Measurements from ENCODE around the gene COL27A1.

DNA sequence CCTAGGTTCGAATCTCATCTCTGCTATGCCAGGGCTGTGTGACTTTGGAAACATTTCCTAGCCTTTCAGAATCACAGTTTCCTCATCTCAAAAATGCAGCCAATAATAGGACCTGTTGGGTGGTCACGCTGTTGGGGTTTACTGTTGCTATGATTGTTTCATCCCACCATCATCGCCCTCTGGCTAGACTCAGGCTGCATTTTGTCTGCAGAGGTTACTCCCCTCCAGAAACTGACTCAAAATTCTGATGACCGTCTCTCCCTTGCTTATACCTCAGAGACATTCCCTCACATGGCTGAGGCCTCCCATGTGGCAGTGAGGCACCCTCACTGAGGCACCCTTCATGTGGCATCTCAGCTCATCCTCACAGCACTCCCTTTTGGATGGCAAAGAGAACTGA, 61.6 kb downstream of the COL27A1 start:
- TF ChIP-seq, protein P1, sequence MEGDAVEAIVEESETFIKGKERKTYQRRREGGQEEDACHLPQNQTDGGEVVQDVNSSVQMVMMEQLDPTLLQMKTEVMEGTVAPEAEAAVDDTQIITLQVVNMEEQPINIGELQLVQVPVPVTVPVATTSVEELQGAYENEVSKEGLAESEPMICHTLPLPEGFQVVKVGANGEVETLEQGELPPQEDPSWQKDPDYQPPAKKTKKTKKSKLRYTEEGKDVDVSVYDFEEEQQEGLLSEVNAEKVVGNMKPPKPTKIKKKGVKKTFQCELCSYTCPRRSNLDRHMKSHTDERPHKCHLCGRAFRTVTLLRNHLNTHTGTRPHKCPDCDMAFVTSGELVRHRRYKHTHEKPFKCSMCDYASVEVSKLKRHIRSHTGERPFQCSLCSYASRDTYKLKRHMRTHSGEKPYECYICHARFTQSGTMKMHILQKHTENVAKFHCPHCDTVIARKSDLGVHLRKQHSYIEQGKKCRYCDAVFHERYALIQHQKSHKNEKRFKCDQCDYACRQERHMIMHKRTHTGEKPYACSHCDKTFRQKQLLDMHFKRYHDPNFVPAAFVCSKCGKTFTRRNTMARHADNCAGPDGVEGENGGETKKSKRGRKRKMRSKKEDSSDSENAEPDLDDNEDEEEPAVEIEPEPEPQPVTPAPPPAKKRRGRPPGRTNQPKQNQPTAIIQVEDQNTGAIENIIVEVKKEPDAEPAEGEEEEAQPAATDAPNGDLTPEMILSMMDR (IDR thresholded peaks at IDR 0.05) = no peak
- TF ChIP-seq EZH2phosphoT487 (IDR thresholded peaks at IDR 0.05) (no peak), EZH2 (IDR thresholded peaks at IDR 0.05) (no peak)
